Nephron progenitor cell (in vitro differentiated cells): Measurements from ENCODE around the gene PRSS38.

Experiments used
- DNase-seq: peaks from one replicate; pipeline ENCODE4 v3.0.0; 2021
- H3K27ac Mint-ChIP-seq: 2 replicates; pipeline ENCODE4 v1.8.0; 2021; ENCODE audit warnings: mild to moderate bottlenecking, moderate library complexity, mixed read lengths
- H3K27me3 Mint-ChIP-seq: 2 replicates; pipeline ENCODE4 v1.8.0; 2021; ENCODE audit warnings: mild to moderate bottlenecking, low read depth, mixed read lengths; ENCODE audit not compliant: poor library complexity
- H3K36me3 Mint-ChIP-seq: 2 replicates; pipeline ENCODE4 v1.8.0; 2021; ENCODE audit warnings: low read depth, mixed read lengths
- H3K4me1 Mint-ChIP-seq: 2 replicates; pipeline ENCODE4 v1.8.0; 2021; ENCODE audit warnings: mixed read lengths
- H3K4me3 Mint-ChIP-seq: 2 replicates; pipeline ENCODE4 v1.8.0; 2021; ENCODE audit warnings: mild to moderate bottlenecking, moderate library complexity, mixed read lengths
- H3K9me3 Mint-ChIP-seq: 2 replicates; pipeline ENCODE4 v1.8.0; 2021; ENCODE audit warnings: mild to moderate bottlenecking, moderate library complexity, mixed read lengths
- CTCF ChIP-seq: fragments of 200-600 bp; sonication (generic); IDR thresholded peaks from 2 replicates; pipeline ENCODE4 v1.5.0; 2021; ENCODE audit warnings: antibody characterized with exemption

Gene PRSS38

DNA sequence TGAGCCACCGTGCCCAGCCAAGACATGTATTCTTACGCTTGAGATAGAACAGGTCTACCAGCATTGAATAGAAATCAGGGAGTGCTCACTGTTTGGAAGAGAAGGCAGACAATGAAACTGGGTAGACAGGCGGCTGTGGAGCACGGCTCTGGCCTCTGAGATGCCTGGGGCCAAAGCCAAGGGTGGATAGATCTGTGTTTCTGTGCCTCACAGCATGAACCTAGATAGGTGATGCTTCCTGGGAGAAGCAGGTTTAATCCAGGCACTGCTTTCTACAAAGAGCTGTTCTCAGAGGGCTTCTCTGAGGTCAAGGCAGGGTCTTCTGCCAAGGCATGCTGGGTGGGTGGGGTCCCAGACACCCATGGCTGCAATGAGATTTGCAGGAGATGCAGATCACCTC is 24.6 kb upstream of the PRSS38 start:
- Mint-ChIP-seq H3K4me1 (peaks cover 55% of the 10 kb centered on the region), H3K4me3 (no peak overlapping the region), H3K36me3 (no peaks in the 10 kb centered on the region), H3K27ac (no peak overlapping the region), H3K27me3 (peaks cover 49% of the 10 kb centered on the region), H3K9me3 (no peaks in the 10 kb centered on the region)
- DNase-seq = no peak
- no peak for TF ChIP-seq CTCF

- TF ChIP-seq CTCF = no peak
- H3K27ac Mint-ChIP-seq = no peak overlapping the region
- H3K9me3 Mint-ChIP-seq = no peaks in the 10 kb centered on the region
- H3K4me1 Mint-ChIP-seq = peaks cover 60% of the 10 kb centered on the region
- H3K36me3 Mint-ChIP-seq = no peaks in the 10 kb centered on the region
- H3K4me3 Mint-ChIP-seq = peak overlapping the region; percentile 3
- no peak for DNase-seq
- peaks cover 42% of the 10 kb centered on the region for H3K27me3 Mint-ChIP-seq
These were observed 23.9 kb upstream of the PRSS38 start for GRCh38 chr1:227791425-227792143.

- no peak overlapping the region for H3K27ac Mint-ChIP-seq
- peaks cover 58% of the 10 kb centered on the region for H3K4me1 Mint-ChIP-seq
- no peak overlapping the region for H3K4me3 Mint-ChIP-seq
These were observed 23.0 kb upstream of the PRSS38 start for GRCh38 chr1:227792216-227793078.

DNA sequence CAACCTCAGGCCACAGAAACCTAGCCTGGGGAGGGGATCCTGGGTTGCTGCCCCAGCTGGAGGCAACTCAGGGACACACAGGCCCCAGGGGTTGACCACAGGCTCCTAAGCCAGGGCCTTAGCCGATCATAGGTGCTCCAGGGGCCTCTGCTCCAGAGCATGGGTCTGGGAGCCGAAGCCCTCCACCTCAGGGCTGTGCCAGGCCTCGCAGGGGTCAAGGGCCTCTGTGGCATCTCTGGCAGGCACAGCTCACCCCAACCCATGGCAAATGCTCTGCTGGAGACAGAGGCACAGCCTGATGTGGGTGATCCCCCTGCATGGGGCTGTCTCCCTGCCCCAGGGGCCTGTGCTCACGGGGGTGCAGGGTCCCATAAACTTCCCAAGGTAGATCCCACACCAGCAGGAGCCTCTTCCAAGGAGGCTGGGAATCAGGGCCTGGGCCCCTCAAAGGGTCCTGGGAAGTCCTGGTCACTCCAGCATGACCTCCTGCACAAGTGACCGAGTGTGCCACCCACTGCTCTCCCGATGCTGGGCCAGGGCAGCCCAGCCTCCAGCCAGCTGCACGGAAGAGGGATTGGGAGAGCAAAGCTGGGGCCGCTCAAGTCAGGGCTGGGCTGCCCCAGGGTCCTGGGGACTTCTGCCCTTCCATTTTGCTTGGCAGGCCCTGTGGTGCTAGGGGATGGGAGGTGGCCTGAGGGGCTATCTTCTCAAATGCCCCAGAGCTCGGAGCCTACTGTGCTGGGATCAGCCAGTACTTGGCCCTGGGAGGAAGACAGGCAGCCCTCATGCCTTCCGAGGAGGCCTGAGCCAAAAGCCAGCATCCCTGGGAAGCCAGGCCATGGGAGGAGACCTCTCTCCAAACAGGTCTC is 22.2 kb upstream of the PRSS38 start:
- Mint-ChIP-seq H3K4me3 (no peak overlapping the region), H3K9me3 (no peaks in the 10 kb centered on the region), H3K27me3 (peaks cover 30% of the 10 kb centered on the region), H3K4me1 (peaks cover 63% of the 10 kb centered on the region), H3K27ac (peak overlapping the region; percentile 45), H3K36me3 (no peaks in the 10 kb centered on the region)
- TF ChIP-seq CTCF = no peak
- no peak for DNase-seq

More at GRCh38 chr1:227792216-227793078, 23.0 kb upstream of the PRSS38 start:
- peaks cover 33% of the 10 kb centered on the region for H3K27me3 Mint-ChIP-seq
- H3K9me3 Mint-ChIP-seq = no peaks in the 10 kb centered on the region
- no peaks in the 10 kb centered on the region for H3K36me3 Mint-ChIP-seq
- DNase-seq = no peak
- no peak for TF ChIP-seq CTCF

DNA sequence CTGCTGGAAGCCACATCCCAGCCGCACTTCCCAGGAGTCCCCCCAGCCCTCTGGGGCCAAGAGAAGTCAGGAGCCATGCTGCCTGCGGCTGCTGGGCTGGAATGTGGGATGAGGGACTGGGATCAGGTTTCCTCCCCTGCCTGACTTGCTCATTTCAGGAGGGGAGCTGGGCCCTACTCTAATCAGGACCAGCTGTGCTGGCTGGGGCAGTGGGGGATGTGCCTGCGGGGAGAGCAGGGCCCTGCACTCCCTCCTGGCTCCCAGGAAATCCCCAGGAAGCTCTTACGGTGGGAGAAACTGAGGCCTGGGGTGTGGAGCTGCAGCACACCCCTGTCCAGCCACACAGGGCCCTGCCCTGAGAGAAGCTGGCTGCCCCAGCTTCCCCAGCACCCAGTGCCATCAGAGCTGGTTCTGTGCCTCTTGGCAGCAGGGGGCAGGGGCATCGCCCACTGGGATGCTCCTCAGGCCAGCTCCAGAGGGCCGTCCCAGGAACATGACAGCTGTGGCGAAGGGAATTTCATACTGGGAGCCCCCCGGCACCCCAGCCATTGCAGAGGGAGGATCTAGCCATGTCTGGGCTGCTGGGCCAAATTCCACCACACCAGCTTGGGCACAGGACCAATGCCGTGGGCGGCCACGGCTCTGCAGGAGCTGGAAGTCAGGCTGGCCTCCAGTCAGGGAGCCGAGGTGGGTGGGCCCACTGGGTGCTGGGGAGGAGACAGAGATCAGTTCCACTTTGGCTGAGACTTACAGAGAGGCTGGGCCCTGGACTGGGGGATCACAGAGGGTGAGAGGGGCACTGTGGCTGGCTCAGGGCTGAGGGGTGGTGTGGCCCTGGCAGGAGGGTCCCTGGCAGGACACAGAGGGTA is 21.3 kb upstream of the PRSS38 start:
- Mint-ChIP-seq H3K36me3 (no peaks in the 10 kb centered on the region), H3K27ac (no peak overlapping the region), H3K4me1 (peaks cover 65% of the 10 kb centered on the region), H3K27me3 (peaks cover 21% of the 10 kb centered on the region), H3K4me3 (peak overlapping the region; percentile 56), H3K9me3 (no peaks in the 10 kb centered on the region)
- DNase-seq = peak; percentile 68
- TF ChIP-seq CTCF = no peak
